Neural cell (in vitro differentiated cells): Measurements from ENCODE around the gene PTPN20.
"Not testable (repeated sequence)": the region's sequence is repeated elsewhere in the genome, so short reads cannot be mapped to it uniquely, and the experiment has no call there.

Experiments
- CTCF ChIP-seq: fragments of 450-650 bp; IDR thresholded peaks from 2 replicates; pipeline ENCODE4 v1.5.1; 2014; ENCODE audit warnings: antibody characterized with exemption, mild to moderate bottlenecking, moderate library complexity; ENCODE audit not compliant: poor library complexity, severe bottlenecking
- POLR2AphosphoS5 ChIP-seq: IDR thresholded peaks from 2 replicates; pipeline ENCODE4 v1.6.1; 2012
- RAD21 ChIP-seq: fragments of 450-650 bp; conservative IDR thresholded peaks from 2 replicates; pipeline ENCODE4 v1.6.1; 2014; ENCODE audit warnings: antibody characterized with exemption, mild to moderate bottlenecking, moderate library complexity
- REST ChIP-seq: IDR thresholded peaks from 2 replicates; pipeline ENCODE4 v1.6.1; 2012; ENCODE audit warnings: borderline replicate concordance
- TAF1 ChIP-seq: IDR thresholded peaks from 2 replicates; pipeline ENCODE4 v1.6.1; 2012; ENCODE audit warnings: low read depth

- not testable (repeated sequence) for TF ChIP-seq CTCF, REST, POLR2AphosphoS5, RAD21, TAF1
Measured at GRCh38 chr10:46960742-46961141, 49.5 kb downstream of the PTPN20 start.
